Endothelial cell of hepatic sinusoid (primary cell): ENCODE measurements around the gene ELMOD3.
"Not testable (repeated sequence)": the region's sequence is repeated elsewhere in the genome, so short reads cannot be mapped to it uniquely, and the experiment has no call there.

Source experiments
- in situ Hi-C: cut with HindIII; loops from 2 replicates; pipeline ENCODE4 v1.10.0; 2017; ENCODE audit warnings: low sequenced_read_pairs

The ELMOD3 gene

DNA sequence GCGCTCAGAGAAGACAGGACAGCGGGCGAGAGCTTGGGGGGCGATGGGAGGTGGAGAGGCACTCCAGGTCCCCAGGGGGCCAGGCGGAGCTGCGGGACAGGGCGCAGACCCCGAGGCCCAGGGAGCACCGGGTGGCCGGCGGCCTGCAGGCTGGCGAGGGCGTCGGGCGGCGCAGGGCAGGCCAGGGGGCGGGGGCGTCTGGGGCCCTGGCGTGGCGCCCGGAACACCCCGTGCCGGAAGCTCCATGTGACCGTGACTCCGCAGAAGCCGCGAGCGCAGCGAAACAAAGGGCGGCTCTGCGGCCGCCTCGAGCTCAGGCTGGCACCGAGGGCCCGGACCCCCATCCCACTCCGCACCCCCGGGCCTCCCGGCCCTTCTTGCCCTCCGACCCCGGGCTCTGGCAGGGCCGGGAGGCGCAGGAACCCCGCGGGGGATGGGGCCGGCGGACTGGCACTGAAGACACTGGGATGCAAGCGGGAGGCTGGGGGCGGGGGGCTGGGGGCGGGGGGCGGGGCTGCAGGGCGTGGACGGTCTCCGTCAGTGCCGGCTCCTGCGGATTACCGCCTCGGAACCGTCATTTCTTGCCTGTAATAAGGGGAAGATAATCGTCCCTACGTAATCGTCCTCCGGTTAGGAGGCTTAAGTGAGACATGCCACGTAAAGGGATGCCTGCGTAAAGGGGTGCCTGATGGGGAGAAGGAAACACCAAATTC lies 83.1 kb downstream of the ELMOD3 start:
- in situ Hi-C loops: no loop called here

DNA sequence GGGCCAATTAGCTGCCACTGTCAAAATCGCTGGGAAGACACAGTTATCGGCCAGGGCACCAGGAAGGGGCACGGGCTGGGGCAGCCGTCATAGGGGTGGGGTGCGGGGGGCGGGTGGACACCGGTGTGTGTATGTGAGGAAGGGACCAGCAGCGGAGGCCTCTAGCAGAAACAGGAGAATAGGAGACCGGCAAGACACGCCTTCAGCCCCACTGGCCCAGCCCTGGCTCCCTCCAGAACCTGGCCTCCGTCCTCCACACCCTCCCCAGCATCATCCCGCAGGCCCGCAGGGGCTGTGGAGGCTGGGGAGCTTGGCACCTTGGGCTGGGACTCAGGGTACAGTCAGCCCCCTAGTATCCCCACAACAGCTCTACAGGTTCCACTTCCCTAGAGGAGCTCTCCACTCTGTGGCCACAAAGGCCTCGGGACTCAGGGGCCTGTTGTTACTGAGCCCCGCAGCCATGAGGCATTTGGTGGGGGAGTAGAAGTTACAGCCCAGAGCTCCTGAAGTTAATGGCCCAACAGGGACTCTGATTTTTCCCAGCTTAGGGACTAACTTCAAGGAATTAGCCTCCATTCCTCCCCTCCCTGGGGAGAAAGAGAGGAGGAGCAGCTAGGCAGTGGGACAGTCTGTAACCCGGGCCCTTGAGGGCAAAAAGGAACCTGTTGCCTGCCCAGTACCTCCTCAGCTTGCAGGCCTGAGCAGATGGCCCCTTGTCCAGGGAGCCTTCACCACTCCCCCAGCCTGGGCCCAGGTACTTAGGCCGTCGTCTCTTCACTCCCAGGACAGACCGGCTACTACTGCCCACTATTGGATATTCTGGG lies 83.8 kb downstream of the ELMOD3 start:
- in situ Hi-C loops: no loop called here

DNA sequence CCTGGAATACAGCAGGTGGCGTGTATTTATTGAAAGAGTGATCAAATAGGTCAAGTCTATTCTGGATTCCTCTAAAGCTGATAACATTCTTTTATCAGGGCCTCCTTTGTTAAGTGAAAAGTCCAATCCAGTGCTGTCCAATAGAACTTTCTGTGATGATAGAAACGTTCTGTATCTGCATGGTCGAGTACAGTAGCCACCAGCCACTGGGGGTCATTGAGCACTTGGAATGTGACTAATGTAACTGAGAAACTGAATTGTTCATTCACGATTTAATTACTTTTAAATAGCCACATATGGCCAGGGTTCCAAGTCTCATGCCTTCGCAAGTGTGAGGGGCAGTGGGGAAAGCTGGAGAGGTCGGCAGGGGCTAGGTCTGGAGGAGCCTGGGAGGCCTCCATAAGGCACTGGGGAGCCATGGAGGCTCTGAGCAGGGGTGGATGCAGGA lies 84.5 kb downstream of the ELMOD3 start:
- in situ Hi-C loops: no loop called here

DNA sequence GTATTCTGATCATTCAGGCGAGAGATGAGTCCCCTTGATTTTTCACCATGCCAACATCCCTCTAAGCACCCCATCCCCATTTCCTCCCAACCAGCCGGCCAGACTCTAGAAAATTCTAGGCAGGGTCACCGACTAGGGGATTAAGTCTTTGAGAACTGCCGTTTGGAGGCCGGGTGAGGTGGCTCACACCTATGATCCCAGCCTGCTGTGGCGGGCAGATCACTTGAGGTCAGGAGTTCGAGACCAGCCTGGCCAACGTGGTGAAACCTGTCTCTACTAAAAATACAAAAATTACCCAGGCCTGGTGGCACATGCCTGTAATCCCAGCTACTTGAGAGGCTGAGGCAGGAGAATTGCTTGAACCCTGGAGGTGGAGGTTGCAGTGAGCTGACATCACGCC lies 85.0 kb downstream of the ELMOD3 start:
- in situ Hi-C loops: not testable (repeated sequence)

DNA sequence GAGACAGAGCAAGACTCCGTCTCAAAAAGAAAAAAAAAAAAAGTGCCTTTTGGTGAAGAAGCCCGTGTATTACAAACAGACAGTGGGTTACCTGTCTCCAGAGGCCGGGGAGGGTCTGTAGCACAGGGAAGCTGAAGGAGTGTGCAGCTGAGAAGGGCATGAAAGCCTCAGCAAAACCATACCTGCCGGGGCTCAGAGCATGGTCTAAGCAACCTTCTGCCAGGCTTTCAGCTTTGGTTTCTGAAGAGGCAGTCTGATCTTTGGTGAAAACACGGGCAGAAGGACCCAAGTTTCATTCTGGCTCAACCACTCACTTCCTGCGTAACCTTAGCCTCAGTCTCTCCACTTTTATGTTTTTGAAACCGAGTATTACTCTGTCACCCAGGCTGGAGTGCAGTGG lies 85.4 kb downstream of the ELMOD3 start:
- in situ Hi-C loops: no loop called here

DNA sequence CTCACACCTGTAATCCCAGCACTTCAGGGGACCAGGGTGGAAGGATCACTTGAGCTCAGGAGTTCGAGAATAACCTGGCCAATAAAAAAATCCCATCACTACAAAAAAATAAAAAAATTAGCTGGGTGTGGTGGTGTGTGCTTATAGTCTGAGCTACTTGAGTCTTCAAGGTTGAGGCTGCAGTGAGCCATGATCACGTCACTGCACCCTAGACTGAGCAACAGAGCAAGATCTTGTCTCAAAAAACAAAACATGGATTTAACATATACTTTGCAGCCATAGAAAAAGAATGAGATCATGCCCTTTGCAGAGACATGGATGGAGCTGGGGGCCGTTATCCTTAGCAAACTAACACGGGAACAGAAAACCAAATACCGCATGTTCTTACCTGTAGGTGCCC lies 86.2 kb downstream of the ELMOD3 start:
- in situ Hi-C loops: no loop called here
